DMS 273 treated with DMSO at 0.1 percent for 48 hours (cell line): ENCODE results near the gene PLXNA2.

Experiments used
- DNase-seq: peaks from one replicate; lab custom pipeline; 2025; lab: John Stamatoyannopoulos, UW

The PLXNA2 gene

DNA sequence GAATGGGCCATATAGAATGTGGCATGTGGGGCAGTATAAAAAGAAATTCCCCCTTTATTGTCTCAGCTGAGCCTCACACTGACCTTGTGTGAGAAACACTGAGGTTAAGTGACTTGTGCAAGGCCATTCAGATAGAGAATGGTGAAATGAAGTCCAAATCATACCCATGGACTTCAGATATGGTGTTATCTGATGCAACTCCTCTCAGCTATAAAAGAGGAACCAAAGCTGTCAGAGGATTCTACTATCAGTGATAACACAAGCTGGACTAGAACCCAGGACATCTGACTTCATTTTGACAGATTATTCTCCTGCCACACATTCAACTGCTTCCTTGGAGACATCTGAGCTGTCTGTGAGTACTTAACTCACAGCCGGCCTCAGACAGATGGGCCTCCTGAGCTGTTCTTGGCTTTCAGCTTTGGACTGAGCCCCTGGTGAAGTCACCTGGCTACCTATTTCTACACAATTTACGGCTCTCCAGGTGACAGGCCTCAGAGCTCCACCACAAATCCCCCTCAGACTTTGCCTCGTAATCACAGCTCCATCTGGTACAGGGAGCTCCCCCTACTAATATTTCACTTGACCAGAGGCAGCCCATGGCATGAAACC lies 104.6 kb downstream of the PLXNA2 start:
- DNase-seq, result no peak

DNA sequence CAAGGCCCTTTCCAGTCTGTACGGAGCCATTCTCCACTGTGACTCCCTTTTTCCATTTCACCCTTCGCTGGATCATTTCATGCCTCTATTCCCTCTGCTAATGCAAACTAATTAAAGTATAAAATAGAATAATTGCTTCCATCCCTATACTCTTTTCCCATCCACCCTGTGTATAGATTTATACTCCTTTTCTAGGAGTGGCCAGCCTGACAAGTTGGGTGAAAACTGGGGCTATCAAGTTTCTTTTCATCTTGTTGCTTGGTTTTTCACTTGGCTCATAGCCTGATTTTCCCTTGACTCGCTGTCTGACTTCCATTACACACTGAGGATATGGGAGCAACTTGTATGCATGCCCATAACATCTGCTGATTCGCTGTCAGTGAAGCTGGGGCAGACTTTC lies 107.0 kb downstream of the PLXNA2 start:
- DNase-seq, result peak; percentile 77

DNA sequence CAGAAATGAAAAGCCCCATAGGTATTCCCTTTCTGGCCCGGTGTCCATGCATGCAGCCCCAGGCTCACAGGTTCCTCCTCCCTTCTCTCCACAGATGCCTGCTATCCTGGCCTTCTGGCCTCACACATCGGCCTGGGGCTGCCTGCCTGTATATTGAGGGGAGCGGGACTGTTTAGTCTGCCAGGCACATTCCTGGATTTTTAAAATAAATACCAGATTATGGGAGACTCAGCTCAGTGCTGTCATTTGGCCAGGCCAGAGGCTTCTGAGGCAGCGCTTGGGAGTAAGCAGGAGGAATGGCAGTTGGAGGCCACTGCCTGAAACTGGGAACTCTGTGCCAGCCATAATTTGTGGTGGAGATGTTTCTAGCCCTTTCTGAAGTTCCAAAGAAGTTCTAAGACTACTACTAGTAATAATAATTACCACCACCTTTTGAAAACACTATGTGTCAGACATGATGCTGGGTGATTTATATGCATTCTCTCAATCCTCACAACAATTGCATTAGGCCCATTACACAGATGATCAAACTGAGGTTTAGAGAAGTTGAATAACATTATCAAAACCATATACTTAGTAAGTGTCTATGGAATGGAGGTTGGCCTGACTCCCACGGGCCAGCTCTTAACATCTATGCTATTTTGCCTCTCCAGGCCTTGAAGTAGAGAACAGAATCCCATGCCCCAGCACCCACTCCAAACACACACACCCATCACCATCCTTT lies 107.6 kb downstream of the PLXNA2 start:
- DNase-seq, result no peak

DNA sequence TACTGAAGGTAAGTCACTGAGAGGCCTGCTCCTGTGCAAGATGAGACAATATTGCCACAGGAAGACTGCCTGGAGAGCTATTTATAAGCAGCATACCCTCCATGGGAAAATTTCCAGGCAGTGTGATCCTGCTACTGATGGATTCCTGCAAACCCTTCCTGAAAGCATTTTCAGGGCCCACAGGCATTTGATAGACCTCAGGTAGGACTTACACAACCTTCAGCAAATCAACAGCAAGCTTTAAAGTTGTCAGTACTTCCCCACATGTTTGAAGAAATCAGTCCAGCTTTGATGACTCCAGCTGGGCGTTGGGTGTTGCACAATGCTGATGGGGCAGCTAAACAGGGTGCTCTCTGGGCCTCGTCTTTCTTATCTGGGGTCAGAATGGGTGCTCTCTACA lies 108.8 kb downstream of the PLXNA2 start:
- DNase-seq, result no peak

DNA sequence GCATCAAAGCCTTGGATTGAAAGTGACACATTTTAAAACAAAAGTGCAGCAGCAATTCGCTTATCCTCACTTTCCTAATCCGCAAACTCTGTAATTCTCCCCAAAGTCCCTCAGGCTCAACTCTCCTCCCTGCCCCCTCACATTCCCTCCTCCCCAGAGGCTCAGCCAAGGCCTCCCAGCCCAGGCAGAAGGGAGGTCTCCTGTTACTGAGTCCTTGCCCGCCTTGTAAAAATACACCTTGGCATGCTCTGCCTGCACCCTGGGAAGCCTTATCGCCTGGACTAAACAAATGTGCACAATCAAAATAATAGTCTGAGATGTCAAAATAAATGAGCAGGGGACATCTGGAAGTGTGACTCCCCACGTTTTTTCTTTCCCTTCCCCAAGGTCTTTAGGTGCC lies 109.7 kb downstream of the PLXNA2 start:
- peak; percentile 17 for DNase-seq

DNA sequence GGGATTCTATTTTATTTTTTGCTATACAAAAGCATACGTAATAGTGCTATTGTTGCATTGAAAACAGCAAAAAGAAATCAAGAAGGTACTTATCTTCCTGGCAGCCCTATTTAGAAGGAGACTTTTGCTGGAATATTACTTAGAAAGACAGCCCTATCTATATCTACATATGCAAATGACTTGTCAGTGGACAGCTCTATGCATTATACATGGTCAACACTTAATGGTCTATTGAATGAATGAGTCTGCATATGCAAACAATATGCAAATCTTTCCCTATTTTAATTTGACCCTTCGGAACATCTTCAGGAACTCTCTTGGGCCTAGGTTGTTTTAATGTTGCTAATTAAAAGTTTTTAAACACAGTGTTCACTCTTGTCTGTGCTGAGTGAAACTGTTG lies 110.8 kb downstream of the PLXNA2 start:
- no peak for DNase-seq

DNA sequence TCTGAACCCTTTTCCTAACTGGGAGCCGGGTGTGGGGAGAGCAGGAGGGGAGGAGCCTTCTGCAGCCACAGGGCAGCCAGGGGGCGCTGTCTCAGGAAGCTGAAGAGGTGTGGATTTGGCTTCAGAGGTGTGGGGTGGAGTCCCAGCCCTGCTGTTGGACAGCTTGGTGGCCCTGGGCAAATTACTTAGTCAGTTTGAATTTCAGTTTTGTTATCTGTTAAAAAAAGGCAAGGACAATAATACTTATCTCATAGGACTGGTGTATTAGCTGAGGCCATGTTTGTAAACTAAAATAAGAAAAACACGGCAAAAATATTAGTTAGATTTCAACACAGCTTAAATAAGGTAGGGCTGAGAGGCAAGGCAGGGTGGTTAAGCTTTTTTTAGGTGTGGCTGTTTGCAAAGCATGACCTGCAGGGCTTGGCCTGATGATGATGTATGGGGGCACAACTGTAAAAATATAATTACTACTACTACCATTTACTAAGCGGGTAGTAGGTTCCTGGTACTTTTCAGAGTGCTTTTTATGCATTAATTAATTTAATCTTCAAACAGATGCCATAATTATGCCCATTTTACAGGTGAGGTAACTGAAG lies 111.8 kb downstream of the PLXNA2 start:
- DNase-seq, result peak; percentile 45

DNA sequence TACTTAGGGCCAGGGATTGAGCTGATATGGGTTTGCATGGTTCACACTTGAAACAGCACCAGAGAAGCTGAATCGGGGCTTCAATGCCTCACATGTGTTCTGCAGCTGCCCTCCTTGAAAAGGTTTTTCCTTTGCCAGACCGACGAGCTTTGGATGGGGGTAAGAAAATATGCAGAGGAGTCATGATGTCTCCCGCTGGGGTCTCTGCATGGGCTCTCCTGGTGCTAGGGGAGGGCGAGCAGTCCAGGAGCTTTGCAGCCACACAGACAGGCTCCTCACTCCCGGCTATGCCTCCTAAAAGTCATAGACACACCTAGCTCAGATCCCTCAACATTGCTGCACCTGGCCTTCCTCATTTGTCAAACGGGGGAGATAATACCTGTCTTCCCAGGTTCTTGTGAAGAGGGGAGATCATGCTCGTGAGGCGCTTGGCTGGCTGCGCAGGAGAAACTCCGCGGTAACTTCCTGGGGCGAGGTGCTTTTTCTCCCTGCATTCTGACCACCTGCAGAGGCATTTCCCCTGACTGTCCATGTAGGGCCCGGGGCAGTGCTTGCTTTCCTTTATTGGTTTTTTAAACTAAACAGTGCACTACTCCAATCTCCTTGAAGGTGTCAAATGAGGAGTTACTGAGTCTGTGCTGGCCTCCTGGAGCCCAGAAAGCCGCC lies 112.4 kb downstream of the PLXNA2 start:
- DNase-seq, result no peak

DNA sequence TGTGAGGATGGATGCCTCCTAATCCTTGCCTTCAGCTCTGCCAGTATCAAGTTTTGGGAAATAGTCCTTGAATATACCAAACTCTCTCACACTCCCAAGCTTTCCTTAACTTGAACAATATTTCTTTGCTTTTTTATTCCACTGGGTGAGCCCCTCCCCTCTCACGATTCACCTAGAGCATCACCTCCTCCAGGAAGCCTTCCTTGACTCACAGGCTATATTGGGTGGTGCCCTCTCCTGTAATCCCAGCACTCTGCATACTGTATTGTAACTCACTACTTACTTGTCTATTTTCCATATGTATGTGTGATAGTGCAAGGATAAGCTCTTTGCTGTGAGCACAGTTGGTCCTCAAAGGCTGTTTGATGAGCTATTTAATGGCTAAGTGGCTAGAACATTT lies 114.7 kb downstream of the PLXNA2 start:
- DNase-seq, result no peak

DNA sequence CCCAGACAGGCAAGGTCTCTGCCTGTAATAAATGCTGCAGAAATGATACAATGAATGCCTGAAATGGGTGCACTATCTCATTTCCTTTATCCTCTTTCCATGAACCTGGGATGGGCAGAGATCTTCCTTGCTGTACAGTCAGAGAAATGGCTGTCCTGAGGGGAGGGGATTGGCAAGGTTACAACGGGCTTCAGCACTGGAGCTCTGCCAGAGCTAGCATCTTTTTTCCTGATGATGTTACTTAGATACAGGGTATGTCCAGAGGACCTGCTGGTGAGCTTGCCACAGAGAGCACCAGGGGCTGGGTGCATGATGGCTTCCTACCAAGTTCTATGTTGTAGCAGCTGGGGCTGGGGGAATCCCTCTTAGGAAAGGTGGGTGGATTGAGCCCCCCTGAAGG lies 115.1 kb downstream of the PLXNA2 start:
- no peak for DNase-seq

DNA sequence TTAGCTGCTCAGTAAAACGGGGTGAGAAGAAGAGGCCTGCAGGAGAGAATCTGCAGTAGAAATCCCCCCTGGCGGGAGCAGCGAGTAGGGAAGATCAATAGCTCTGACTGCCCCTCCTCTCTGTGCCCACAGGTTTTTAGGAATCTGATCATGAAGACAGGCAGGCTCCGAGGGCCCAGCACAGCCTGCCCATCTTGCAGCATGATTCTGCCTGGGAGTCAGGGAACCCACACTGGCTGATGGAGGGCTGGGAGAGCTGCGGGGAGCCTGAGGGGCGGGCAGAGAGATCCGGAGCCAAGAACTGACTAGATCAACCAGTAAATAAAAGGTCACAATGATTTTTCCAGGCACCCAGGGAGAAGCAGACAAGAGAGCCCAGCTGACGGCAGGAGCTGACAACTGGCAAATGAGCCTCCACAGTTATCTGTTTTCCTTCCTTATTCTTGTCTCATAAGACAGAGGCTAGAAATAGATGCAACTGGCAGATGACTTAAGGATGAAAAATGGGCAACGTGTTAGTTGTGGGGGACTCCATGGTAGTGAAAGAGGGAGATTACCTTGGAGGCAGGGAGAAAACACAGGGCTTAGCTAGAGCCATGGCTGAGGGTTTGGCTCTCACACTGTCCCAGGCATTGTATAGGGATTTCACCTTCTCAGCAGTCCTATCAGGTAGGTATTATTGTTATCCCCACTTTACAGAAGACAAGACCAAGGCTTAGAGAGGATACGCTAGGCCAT lies 116.2 kb downstream of the PLXNA2 start:
- DNase-seq, result no peak

DNA sequence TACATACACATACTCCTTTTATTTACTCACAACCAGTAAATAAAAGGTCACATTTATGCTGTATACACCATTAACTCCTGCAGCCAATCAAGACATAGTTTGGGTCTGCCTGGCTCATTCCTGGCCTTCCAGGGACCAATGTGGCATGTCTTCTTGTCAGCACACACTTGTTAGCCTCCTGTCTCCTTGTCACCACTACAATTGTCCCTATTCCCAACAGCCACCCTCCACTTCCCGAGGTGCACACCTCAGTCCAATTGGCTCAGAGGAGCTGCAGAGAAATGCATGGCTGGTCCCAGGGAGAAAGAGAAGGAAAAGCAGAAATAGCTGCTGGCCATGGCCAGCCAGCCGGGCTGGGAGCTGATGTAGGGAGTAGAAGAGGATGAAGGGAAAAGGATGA lies 116.9 kb downstream of the PLXNA2 start:
- no peak for DNase-seq

DNA sequence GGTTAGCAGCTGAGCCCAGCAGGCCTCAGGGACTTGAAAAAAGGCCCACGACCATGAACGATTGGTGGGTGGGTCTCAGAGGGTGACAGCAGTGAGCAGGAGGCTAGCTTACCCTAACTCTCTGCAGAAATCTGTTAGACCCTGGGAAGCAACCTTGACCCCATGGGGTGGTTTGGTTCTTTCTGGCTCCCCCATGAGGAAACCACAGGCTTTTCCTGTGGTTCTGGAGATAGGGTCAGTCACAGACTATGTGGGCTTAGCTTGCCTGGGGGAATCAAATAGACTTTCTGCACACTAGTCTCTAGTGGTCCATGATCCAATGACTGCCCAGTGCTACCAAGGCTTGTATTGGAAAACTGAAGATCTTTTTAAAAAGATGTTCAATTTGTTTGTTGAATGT lies 118.1 kb downstream of the PLXNA2 start:
- DNase-seq, result no peak

DNA sequence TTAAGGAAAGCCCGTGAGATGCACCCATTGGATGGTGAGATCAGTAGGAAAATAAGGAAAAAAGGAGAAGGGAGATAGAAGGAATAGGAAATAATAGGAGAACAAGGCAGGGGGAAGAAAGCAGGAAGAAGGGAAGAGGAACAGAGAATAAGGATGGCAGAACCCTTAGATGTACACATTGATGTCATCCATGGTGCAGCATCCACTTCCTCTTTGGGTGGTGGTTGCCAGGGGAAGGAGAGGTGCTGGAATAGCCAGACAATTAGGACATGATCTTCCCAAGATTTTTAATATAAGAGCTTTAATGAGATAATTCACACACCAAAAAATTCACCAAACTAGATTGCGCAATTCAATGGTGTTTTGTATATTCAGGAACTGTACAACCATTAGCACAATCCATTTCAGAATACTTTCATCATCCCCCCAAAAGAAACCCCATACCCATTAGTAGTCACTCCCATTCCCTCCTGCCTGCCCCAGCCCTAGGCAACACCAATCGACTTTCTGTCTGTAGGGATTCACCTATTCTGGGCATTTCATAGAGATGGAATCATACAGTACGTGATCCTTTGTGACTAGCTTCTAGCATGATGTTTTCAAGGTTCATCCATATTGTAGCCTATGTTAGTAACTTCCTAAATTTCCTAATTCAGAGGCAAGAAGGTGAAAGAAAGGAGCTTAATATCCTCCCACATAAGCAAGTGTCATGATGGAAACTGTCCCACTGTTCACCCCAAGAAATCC lies 121.4 kb downstream of the PLXNA2 start:
- DNase-seq, result no peak

DNA sequence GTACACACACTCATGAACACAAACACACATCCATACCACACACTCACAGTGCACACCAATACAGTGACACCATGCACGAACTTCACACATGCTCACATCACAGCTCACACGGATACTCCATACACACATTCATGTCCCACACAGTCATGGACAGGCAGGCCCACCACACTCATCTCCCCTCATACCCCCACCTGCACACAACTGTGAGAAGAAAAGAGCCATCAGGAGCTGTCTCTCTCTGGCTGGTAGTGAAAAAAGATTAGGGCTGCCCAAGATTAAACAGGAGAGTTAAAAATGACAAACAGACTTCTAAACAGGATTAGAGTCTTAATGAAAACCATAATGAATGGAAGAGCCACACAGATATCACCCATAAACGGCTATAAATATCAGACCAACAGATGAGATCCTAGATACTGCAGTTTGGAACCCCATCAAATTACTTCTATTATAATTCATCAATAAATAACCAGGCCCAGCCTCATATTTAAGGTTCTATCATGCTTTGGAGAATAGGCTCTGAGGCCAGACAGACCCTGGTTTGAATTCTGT lies 122.3 kb downstream of the PLXNA2 start:
- DNase-seq, result no peak

DNA sequence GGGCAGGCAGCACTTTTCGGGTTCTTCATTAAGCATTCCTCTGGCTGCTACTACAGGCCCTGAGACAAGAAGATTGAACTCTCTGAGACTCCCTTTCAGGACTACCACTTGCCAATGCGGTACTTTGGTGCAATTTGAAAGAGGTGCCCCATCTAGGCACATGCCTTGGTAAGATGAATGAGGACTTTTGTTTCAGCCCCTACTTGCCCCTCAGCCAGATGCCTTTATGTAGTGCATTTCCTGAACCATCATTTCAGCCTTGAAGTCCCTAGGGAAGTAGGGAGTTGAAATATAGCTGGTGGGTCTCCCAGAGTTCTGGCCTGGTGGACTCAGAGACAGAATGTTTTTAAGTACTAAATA lies 123.8 kb downstream of the PLXNA2 start:
- DNase-seq, result no peak

DNA sequence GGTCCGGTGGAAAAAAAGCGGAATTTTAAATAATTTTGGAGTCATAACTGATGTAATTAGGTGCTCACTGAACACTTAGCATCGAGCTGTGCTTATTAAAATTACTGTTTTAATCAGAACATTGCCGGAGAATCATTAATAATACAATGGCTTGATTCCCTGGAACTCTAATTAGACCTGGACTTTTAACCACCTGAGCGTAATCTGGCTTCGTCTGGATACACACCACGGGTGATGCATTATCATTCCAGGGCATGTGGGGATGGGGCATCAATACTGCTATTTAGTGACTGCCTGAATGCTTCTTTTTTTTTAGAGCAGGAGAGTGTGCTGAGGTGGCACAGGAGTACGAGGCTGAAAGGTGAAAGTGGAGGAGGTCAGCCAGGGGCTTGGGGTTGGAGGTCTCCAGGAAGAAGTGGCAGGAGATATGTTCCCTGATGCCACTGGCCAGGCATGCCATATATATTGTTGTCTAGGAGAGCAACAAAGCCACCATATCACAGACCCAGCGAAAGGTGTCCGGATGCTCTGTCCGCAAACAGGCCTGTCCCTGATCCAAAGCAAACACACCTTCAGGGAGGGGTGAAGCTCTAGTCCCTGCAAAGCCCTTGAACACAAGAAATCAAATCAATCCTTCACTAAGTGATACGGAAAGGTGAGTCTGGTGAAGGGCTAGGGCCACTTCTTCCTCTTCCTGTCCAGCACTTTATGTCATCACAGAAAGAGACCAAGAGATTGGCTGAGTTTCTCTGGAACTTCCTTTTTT lies 125.2 kb downstream of the PLXNA2 start:
- no peak for DNase-seq

DNA sequence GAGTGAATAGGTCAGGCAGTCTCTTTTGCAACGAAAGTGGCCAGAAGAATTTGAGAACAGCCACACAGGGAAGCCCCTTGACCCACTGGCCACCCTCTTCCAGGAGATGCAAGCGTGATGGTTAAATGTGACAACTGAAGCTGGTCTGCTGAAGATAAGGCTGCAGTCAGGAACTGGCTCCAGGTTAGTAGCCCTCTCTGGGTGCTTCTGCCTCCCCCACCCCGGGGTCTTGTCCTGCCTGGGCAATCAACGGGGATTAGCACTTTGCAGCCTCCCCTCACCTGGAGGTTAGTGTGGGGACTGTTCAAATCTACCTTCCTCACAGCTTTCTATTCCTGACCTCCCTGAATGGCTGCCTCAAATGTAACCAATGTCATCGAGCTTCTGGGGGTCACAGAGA lies 125.9 kb downstream of the PLXNA2 start:
- DNase-seq, result no peak

DNA sequence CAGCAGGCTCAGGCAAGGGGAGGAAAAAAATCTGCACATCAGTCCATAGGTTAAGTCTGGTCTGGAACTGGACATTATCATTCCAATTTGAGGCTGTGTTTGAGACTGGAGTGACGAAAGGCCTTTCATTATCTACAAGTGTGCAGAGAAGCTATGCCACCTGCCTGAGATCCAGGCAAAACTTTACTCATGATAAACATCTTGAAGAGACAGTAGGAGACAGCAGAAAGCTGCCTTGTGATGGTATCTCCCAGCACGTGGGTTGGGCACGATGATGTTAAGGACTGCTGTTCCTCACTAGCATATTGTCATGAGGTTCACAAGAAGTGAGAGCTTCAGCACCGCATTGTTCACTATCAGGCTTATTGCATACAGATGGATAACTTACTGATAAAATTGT lies 126.4 kb downstream of the PLXNA2 start:
- no peak for DNase-seq

DNA sequence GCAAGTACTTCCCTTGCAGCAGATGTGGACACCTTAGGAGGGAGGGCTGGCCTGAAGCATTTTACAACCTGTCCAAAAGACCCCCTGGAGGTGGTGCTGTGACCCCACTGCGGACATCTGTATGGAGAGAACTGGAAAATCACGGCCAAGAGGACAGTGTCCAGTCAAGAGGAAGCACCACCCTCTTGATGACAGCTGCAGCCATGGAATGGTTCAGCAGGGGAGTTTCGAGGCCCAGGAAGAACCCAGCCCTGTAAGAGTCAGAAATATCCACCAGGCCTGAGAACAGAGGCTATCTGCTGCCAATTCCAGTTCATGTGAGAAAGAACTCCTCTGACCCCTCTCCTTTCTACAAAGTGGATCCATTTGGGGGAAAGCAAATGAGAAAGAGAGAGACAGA lies 126.8 kb downstream of the PLXNA2 start:
- DNase-seq, result no peak
